Loucy (cell line): ENCODE data around the gene PAQR7.
"Not testable (repeated sequence)": the region's sequence is repeated elsewhere in the genome, so short reads cannot be mapped to it uniquely, and the experiment has no call there.

Source experiments
- H2AFZ ChIP-seq: fragments of 200-600 bp; sonication (generic); 2 replicates; pipeline ENCODE4 v1.6.0; 2016; ENCODE audit warnings: antibody characterized with exemption, mild to moderate bottlenecking, low read length, moderate library complexity
- H3F3A ChIP-seq: fragments of 200-600 bp; 2 replicates; pipeline ENCODE4 v1.6.0; 2016; ENCODE audit warnings: antibody characterized with exemption, low read depth, mild to moderate bottlenecking
- H3K27me3 ChIP-seq: fragments of 200-600 bp; sonication (generic); 2 replicates; pipeline ENCODE4 v1.6.1; 2014; ENCODE audit warnings: low read length, mild to moderate bottlenecking; ENCODE audit not compliant: insufficient read depth, poor library complexity, severe bottlenecking
- H3K36me3 ChIP-seq: fragments of 200-600 bp; sonication (generic); 2 replicates; pipeline ENCODE4 v1.6.1; 2016; ENCODE audit warnings: low read length; ENCODE audit not compliant: insufficient read depth
- H3K4me1 ChIP-seq: fragments of 200-600 bp; sonication (generic); 2 replicates; pipeline ENCODE4 v1.5.1; 2014; ENCODE audit warnings: low read length, mild to moderate bottlenecking; ENCODE audit not compliant: insufficient read depth, poor library complexity, severe bottlenecking
- H3K4me2 ChIP-seq: fragments of 200-600 bp; sonication (generic); 2 replicates; pipeline ENCODE4 v1.6.0; 2014; ENCODE audit warnings: antibody characterized with exemption, low read length, low read depth, mild to moderate bottlenecking; ENCODE audit not compliant: poor library complexity, severe bottlenecking
- H3K4me3 ChIP-seq: fragments of 200-600 bp; sonication (generic); 2 replicates; pipeline ENCODE4 v1.5.1; 2014; ENCODE audit warnings: low read length, mild to moderate bottlenecking, mixed read lengths; ENCODE audit not compliant: poor library complexity, severe bottlenecking
- H3K79me2 ChIP-seq: fragments of 200-600 bp; sonication (generic); 2 replicates; pipeline ENCODE4 v1.6.1; 2014; ENCODE audit warnings: low read length; ENCODE audit not compliant: insufficient read depth
- H3K9ac ChIP-seq: fragments of 200-600 bp; sonication (generic); 2 replicates; pipeline ENCODE4 v1.6.0; 2014; ENCODE audit warnings: mild to moderate bottlenecking, low read depth, low read length, moderate library complexity; ENCODE audit not compliant: poor library complexity, severe bottlenecking
- H3K9me2 ChIP-seq: fragments of 200-600 bp; sonication (generic); replicated peaks from 2 replicates; pipeline ENCODE4 v1.6.1; 2016; ENCODE audit warnings: low read depth, low read length, mixed read lengths
- H3K9me3 ChIP-seq: fragments of 200-600 bp; sonication (generic); 2 replicates; pipeline ENCODE4 v1.6.1; 2014; ENCODE audit warnings: mild to moderate bottlenecking, antibody characterized with exemption, low read length, low read depth; ENCODE audit not compliant: insufficient read depth
- H4K20me1 ChIP-seq: fragments of 200-600 bp; sonication (generic); 2 replicates; pipeline ENCODE4 v1.6.0; 2014; ENCODE audit warnings: antibody characterized with exemption, low read length, mild to moderate bottlenecking; ENCODE audit not compliant: insufficient read depth, poor library complexity, severe bottlenecking
- CTCF ChIP-seq: fragments of 200-600 bp; sonication (generic); conservative IDR thresholded peaks from 2 replicates; pipeline ENCODE4 v1.5.1; 2014; ENCODE audit warnings: mild to moderate bottlenecking, antibody characterized with exemption, low read length
- EZH2phosphoT487 ChIP-seq: fragments of 200-600 bp; IDR thresholded peaks from 2 replicates; pipeline ENCODE4 v1.6.1; 2018; ENCODE audit warnings: antibody characterized with exemption, mild to moderate bottlenecking, moderate library complexity, borderline replicate concordance

The PAQR7 gene

GRCh38 chr1:25845664-25846063 lies 29.8 kb downstream of the PAQR7 start:
- no peak overlapping the region for H3K4me3 ChIP-seq
- no peaks in the 10 kb centered on the region for H3K36me3 ChIP-seq
- H3K79me2 ChIP-seq = peaks cover 13% of the 10 kb centered on the region
- H3K9ac ChIP-seq = no peak overlapping the region
- no peaks in the 10 kb centered on the region for H3F3A ChIP-seq
- no peak overlapping the region for H2AFZ ChIP-seq
- no peaks in the 10 kb centered on the region for H4K20me1 ChIP-seq
- no peaks in the 10 kb centered on the region for H3K27me3 ChIP-seq
- TF ChIP-seq EZH2phosphoT487 (no peak), CTCF (no peak)
- H3K9me2 ChIP-seq = no peaks in the 10 kb centered on the region
- H3K4me2 ChIP-seq = no peak overlapping the region
- H3K4me1 ChIP-seq = peaks cover 3% of the 10 kb centered on the region
- no peaks in the 10 kb centered on the region for H3K9me3 ChIP-seq

GRCh38 chr1:25844536-25845337 lies 30.8 kb downstream of the PAQR7 start:
- Histone ChIP-seq H3K9ac (no peak overlapping the region), H3K4me3 (no peak overlapping the region), H3K9me3 (no peaks in the 10 kb centered on the region), H4K20me1 (no peaks in the 10 kb centered on the region), H3K79me2 (peaks cover 20% of the 10 kb centered on the region), H3K4me1 (peaks cover 3% of the 10 kb centered on the region), H3F3A (no peaks in the 10 kb centered on the region), H2AFZ (no peak overlapping the region), H3K4me2 (no peak overlapping the region), H3K9me2 (no peaks in the 10 kb centered on the region), H3K27me3 (no peaks in the 10 kb centered on the region), H3K36me3 (no peaks in the 10 kb centered on the region)
- TF ChIP-seq EZH2phosphoT487 (no peak), CTCF (no peak)

GRCh38 chr1:25843483-25843882 lies 32.0 kb downstream of the PAQR7 start:
- H3F3A ChIP-seq = no peaks in the 10 kb centered on the region
- H3K9me3 ChIP-seq = no peaks in the 10 kb centered on the region
- no peaks in the 10 kb centered on the region for H3K27me3 ChIP-seq
- H3K4me3 ChIP-seq = no peak overlapping the region
- no peak overlapping the region for H3K4me2 ChIP-seq
- no peak overlapping the region for H2AFZ ChIP-seq
- no peaks in the 10 kb centered on the region for H3K36me3 ChIP-seq
- H3K9me2 ChIP-seq = no peaks in the 10 kb centered on the region
- no peaks in the 10 kb centered on the region for H3K4me1 ChIP-seq
- no peaks in the 10 kb centered on the region for H4K20me1 ChIP-seq
- no peak overlapping the region for H3K9ac ChIP-seq
- TF ChIP-seq EZH2phosphoT487 (no peak), CTCF (no peak)
- H3K79me2 ChIP-seq = peaks cover 17% of the 10 kb centered on the region

- Histone ChIP-seq H3K36me3 (peaks cover 24% of the 10 kb centered on the region; the same call in 1 of the 2 replicates), H3K79me2 (peaks cover 10% of the 10 kb centered on the region)
- not testable (repeated sequence) for H3K9ac ChIP-seq, H3K4me3 ChIP-seq, H4K20me1 ChIP-seq, H3K9me3 ChIP-seq, H3K9me2 ChIP-seq, H3K4me2 ChIP-seq, H3K27me3 ChIP-seq, H2AFZ ChIP-seq, H3F3A ChIP-seq, H3K4me1 ChIP-seq
Observed at GRCh38 chr1:25839808-25840207, 35.7 kb downstream of the PAQR7 start.
